GM12865 (cell line): ENCODE data around the gene INTS11.

Experiments
- DNase-seq: peaks from one replicate; pipeline ENCODE4 v3.0.0; 2010; ENCODE audit warnings: low read depth
- H3K4me3 ChIP-seq: 2 replicates; pipeline ENCODE4 v1.5.1; 2011; ENCODE audit warnings: mild to moderate bottlenecking, low read depth, low read length, control low read depth
- CTCF ChIP-seq: IDR thresholded peaks from 2 replicates; pipeline ENCODE4 v1.5.1; 2011; ENCODE audit warnings: low read length, control low read depth, low read depth, inconsistent platforms; ENCODE audit not compliant: insufficient read depth; ENCODE audit errors: missing control alignments

Gene INTS11

DNA sequence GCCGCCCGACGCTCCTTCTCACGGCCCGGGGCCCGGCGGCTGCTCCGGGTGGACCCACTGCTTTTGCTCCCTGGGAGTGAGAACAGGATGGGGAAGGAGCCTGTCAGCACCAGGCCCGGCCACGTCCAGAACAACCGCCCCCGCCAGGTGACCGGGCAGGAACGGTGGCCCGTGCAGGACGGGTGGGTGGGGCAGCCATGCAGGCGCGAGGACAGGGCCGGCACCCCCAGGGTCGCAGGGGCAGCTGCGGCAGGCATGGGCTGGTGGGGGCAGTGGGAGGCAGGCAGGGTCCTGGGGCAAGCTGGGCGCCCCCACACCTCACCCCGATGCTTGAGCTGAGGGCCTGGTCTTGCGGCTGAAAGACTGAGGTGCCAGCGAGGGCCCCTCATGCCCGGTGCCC is 12.0 kb upstream of the INTS11 start:
- DNase-seq: no peak
- no peak overlapping the region for H3K4me3 ChIP-seq
- no peak for TF ChIP-seq CTCF

DNA sequence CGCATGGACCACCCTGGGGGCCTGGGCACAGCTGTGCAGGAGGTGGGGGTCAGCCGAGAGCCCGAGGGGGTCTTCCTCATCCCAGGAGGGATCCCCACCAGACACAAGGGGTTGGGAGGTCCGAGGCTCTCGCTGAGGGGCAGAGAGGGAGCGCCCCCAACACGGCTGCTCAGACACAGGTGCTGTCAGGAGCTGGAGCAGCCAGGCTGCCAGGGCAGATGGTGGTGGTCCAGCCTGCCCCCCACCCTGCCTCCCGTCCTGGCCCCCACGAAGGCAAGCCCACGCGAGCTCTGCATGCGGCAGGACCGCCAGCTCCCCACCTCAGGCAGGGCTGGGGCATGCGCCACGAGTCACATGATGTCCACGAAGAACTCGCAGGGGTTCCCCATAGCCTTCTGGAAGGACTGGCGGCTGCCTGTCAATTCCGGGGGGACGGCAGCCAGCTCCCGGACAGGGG is 11.4 kb upstream of the INTS11 start:
- no peak for DNase-seq
- no peak for TF ChIP-seq CTCF
- no peak overlapping the region for H3K4me3 ChIP-seq

DNA sequence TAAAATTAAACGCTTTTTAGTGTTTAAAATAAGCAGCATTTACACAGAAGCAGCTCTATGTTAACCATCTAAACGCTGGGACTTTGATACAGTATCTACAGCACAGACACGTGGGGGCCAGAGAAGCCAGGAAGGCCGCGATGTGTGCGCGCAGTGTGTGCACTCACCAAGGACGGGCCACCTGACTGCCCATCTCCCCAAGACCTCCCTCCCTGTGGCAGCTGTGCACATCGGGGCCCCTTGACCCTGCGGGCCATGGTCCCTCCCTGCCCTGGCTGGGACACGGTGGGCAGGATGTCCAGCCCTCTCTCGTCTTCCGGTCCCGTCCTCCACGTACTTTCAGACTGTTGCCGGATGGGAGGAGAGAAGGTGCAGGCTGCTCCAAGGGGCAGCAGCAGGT is 10.8 kb upstream of the INTS11 start:
- TF ChIP-seq CTCF: no peak
- H3K4me3 ChIP-seq: no peak overlapping the region
- no peak for DNase-seq

DNA sequence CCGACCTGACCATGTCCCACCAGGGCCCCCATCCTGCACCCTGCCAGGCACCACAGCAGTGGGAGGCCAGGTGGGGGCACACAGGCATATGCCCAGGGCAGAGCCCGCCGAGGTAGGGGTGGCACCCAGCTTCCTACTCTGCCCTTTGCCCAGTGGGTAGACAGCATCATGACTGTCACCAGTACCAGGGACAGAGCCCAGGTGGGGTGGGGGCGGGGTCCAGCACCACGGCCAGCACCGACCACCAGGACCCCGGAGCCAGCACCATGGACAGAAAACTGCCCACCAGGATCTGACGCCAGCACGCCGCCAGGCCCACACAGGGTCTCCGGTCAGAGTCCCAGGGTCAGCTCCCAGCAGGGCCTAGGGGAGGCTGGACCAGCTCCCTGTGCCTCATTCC is 10.4 kb upstream of the INTS11 start:
- no peak for TF ChIP-seq CTCF
- no peak for DNase-seq
- no peak overlapping the region for H3K4me3 ChIP-seq

DNA sequence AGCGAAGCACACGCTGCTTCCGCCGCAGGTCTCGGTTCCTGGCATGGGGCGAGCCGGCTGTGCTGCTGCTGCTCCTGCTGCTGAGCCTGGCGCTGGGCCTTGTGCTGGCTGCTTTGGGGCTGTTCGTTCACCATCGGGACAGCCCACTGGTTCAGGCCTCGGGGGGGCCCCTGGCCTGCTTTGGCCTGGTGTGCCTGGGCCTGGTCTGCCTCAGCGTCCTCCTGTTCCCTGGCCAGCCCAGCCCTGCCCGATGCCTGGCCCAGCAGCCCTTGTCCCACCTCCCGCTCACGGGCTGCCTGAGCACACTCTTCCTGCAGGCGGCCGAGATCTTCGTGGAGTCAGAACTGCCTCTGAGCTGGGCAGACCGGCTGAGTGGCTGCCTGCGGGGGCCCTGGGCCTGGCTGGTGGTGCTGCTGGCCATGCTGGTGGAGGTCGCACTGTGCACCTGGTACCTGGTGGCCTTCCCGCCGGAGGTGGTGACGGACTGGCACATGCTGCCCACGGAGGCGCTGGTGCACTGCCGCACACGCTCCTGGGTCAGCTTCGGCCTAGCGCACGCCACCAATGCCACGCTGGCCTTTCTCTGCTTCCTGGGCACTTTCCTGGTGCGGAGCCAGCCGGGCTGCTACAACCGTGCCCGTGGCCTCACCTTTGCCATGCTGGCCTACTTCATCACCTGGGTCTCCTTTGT is 9.2 kb upstream of the INTS11 start:
- no peak for TF ChIP-seq CTCF
- no peak overlapping the region for H3K4me3 ChIP-seq
- DNase-seq: no peak

DNA sequence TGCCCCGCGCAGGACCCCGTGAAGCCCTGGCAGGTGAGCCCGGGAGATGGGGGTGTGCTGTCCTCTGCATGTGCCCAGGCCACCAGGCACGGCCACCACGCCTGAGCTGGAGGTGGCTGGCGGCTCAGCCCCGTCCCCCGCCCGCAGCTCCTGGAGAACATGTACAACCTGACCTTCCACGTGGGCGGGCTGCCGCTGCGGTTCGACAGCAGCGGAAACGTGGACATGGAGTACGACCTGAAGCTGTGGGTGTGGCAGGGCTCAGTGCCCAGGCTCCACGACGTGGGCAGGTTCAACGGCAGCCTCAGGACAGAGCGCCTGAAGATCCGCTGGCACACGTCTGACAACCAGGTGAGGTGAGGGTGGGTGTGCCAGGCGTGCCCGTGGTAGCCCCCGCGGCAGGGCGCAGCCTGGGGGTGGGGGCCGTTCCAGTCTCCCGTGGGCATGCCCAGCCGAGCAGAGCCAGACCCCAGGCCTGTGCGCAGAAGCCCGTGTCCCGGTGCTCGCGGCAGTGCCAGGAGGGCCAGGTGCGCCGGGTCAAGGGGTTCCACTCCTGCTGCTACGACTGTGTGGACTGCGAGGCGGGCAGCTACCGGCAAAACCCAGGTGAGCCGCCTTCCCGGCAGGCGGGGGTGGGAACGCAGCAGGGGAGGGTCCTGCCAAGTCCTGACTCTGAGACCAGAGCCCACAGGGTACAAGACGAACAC is 8.5 kb upstream of the INTS11 start:
- DNase-seq: no peak

More for the DNA sequence above, 8.5 kb upstream of the INTS11 start:
- no peak for TF ChIP-seq CTCF
- H3K4me3 ChIP-seq: no peak overlapping the region
